Body of pancreas (tissue), 4 donors: ENCODE measurements around the gene CIAPIN1.

Source experiments
- POLR2A ChIP-seq, 3 donors: fragments of 450-650 bp; IDR thresholded peaks; one replicate each; pipeline ENCODE4 v1.6.1; 2016; ENCODE audit warnings: antibody characterized with exemption in 3 of 3, mild to moderate bottlenecking in 2 of 3
- TF ChIP-seq, protein P1 (sequence below), 7 experiments: fragments of 450-650 bp in 4 of 7; fragments of 200-600 bp in 3 of 7; sonication (generic) in 3 of 7; IDR thresholded peaks; one replicate each; pipeline ENCODE4 v1.5.1; 2016 to 2019; ENCODE audit warnings: antibody characterized with exemption in 7 of 7

GRCh38 chr16:57493767-57494166, 46.6 kb upstream of the CIAPIN1 start:
- TF ChIP-seq, protein P1, sequence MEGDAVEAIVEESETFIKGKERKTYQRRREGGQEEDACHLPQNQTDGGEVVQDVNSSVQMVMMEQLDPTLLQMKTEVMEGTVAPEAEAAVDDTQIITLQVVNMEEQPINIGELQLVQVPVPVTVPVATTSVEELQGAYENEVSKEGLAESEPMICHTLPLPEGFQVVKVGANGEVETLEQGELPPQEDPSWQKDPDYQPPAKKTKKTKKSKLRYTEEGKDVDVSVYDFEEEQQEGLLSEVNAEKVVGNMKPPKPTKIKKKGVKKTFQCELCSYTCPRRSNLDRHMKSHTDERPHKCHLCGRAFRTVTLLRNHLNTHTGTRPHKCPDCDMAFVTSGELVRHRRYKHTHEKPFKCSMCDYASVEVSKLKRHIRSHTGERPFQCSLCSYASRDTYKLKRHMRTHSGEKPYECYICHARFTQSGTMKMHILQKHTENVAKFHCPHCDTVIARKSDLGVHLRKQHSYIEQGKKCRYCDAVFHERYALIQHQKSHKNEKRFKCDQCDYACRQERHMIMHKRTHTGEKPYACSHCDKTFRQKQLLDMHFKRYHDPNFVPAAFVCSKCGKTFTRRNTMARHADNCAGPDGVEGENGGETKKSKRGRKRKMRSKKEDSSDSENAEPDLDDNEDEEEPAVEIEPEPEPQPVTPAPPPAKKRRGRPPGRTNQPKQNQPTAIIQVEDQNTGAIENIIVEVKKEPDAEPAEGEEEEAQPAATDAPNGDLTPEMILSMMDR (IDR thresholded peaks at IDR 0.05) = no peak
- TF ChIP-seq POLR2A (IDR thresholded peaks at IDR 0.05) = no peak
